HuH-7 (cell line): ENCODE data around the gene RBFOX2.
"Not testable (repeated sequence)": the region's sequence is repeated elsewhere in the genome, so short reads cannot be mapped to it uniquely, and the experiment has no call there.

Experiments
- DNase-seq: peaks from one replicate; pipeline ENCODE4 v3.0.0; 2011; ENCODE audit warnings: low spot score

The RBFOX2 gene

GRCh38 chr22:35735542-35735941 is 293.1 kb downstream of the RBFOX2 start:
- DNase-seq: no peak

GRCh38 chr22:35734517-35734827 is 294.2 kb downstream of the RBFOX2 start:
- DNase-seq: no peak

- no peak for DNase-seq
These were observed 294.7 kb downstream of the RBFOX2 start for GRCh38 chr22:35733791-35734516.

GRCh38 chr22:35733036-35733435 is 295.6 kb downstream of the RBFOX2 start:
- DNase-seq: no peak

GRCh38 chr22:35732116-35732515 is 296.5 kb downstream of the RBFOX2 start:
- DNase-seq: no peak

- DNase-seq: no peak
These were observed 297.3 kb downstream of the RBFOX2 start for GRCh38 chr22:35731321-35731720.

- no peak for DNase-seq
These were observed 299.3 kb downstream of the RBFOX2 start for GRCh38 chr22:35729309-35729698.

- no peak for DNase-seq
These were observed 299.9 kb downstream of the RBFOX2 start for GRCh38 chr22:35728639-35729308.

GRCh38 chr22:35727436-35727835 is 301.2 kb downstream of the RBFOX2 start:
- no peak for DNase-seq

GRCh38 chr22:35726933-35727332 is 301.7 kb downstream of the RBFOX2 start:
- no peak for DNase-seq

GRCh38 chr22:35726398-35726797 is 302.2 kb downstream of the RBFOX2 start:
- DNase-seq: no peak

- DNase-seq: no peak
These were observed 303.1 kb downstream of the RBFOX2 start for GRCh38 chr22:35725521-35725920.

GRCh38 chr22:35721960-35722359 is 306.7 kb downstream of the RBFOX2 start:
- DNase-seq: no peak

- no peak for DNase-seq
These were observed 309.3 kb downstream of the RBFOX2 start for GRCh38 chr22:35719212-35719875.

- DNase-seq: no peak
These were observed 311.1 kb downstream of the RBFOX2 start, which contains the start of gene APOL5 for GRCh38 chr22:35717572-35717971. APOL5 (plus strand) TSS chr22:35717872; CDS start chr22:35717872, 0 bp downstream.

GRCh38 chr22:35712672-35713071 is 316.0 kb downstream of the RBFOX2 start:
- no peak for DNase-seq

- DNase-seq: no peak
These were observed 317.3 kb downstream of the RBFOX2 start for GRCh38 chr22:35711336-35711735.

- no peak for DNase-seq
These were observed 319.7 kb downstream of the RBFOX2 start for GRCh38 chr22:35708917-35709316.

- DNase-seq: no peak
These were observed 320.2 kb downstream of the RBFOX2 start for GRCh38 chr22:35708453-35708852.

GRCh38 chr22:35705141-35705540 is 323.5 kb downstream of the RBFOX2 start:
- DNase-seq: no peak

GRCh38 chr22:35703861-35704584 is 324.6 kb downstream of the RBFOX2 start:
- DNase-seq: no peak

- not testable (repeated sequence) for DNase-seq
These were observed 328.8 kb downstream of the RBFOX2 start for GRCh38 chr22:35699852-35700251.

GRCh38 chr22:35697142-35697541 is 331.5 kb downstream of the RBFOX2 start:
- DNase-seq: no peak
